RKO (cell line): ENCODE data around the gene SUOX.
"Not testable (repeated sequence)": the region's sequence is repeated elsewhere in the genome, so short reads cannot be mapped to it uniquely, and the experiment has no call there.

Source experiments
- DNase-seq: peaks from one replicate; pipeline ENCODE4 v3.0.0-alpha.2; 2016; ENCODE audit warnings: low spot score

SUOX gene

DNA sequence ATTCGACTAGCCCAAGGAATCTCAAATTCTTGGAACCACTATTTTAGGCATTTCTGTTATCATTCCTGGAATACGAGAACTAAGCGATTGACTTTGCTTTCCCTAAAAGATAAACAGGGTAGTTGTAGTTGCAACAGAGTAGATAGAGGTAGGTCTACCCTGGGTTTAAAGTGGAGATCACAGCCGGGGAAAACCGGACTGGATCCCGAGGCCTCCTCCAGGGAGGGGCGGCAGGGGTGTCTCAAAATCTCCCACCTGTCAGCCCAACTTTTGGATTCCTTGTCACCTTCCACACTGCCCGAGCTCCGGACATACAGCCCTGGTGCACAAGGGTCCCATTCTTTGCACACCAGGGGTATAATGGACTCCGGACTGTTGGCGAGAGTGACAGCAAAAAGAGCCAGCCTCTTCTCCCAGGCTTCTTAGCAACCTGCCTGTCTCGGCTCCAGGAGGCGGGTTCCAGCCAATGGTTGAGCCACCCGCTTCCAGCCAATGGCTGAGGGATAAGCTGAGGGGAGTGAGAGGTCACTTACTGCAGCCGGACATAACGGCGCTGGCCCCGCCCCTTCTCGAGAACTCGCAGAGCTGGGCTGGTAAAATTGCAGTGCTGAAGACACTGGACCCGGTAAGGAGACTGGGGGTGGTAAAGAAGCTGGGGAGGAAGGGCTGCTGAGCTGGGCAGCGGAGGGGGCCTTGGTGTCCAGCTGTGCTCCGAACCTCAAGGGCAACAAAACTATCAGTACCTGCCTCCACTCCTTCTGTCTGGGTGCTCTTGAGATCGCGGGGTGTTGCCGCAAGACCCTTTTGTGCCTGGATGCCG lies at the start of gene SUOX:
TSS of gene SUOX (plus strand) at position 562 of the 820 bp plus-strand sequence. CDS start 4,946 bp downstream, outside the sequence.
- peak; percentile 98 for DNase-seq

DNA sequence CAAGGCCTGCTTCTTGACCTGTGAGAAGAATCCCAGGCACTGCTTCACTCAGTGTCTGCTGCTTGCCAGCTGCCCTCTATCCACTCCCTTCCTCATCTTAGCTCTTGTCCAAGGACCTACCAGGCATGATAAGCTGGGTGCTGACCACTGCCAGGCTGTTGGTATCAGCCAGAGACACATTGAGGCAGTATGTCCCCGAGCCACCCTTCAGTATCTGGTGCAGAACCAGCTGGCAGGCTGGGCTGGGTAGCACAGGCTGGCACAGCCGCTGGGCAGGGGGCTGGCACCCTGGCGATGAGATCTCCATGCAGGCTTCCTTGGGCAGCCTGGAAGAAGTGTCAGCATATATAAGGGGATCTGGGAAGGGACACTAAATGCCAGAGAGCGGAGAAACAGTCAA lies 41.7 kb upstream of the SUOX start:
- DNase-seq, result no peak

DNA sequence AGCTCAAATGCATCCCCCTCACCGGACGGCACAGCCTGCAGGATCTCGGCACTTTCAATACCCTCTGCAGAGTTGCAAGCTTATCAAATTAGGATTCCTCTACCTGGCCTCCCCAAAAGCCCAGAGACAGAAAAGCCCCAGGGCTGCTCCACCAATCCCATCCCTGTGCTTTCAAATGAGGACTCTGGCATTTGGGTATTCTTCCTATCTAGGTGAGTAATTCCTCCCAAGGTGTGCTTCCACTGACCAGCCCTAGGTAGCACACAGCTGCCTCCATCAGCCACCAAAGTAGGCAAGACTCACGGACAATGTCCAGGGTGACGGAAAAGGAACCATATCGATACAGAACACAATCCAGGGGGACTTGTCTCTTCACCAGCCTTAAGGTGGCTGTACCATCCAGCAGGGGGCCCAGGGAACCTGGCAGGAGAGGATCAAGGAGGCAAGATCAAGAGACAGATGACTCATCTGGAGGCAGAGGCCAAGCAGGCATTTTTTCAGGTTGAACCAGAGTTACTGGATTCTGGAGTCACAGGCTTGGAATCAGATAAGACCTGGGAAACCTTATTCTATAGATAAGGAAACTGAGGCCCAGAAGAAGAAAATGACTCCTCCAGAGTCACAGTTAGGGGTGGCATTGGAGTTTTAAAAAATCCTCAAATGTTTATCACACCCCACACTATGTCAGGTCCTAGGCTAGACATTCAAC lies 41.1 kb upstream of the SUOX start:
- peak; percentile 70 for DNase-seq

DNA sequence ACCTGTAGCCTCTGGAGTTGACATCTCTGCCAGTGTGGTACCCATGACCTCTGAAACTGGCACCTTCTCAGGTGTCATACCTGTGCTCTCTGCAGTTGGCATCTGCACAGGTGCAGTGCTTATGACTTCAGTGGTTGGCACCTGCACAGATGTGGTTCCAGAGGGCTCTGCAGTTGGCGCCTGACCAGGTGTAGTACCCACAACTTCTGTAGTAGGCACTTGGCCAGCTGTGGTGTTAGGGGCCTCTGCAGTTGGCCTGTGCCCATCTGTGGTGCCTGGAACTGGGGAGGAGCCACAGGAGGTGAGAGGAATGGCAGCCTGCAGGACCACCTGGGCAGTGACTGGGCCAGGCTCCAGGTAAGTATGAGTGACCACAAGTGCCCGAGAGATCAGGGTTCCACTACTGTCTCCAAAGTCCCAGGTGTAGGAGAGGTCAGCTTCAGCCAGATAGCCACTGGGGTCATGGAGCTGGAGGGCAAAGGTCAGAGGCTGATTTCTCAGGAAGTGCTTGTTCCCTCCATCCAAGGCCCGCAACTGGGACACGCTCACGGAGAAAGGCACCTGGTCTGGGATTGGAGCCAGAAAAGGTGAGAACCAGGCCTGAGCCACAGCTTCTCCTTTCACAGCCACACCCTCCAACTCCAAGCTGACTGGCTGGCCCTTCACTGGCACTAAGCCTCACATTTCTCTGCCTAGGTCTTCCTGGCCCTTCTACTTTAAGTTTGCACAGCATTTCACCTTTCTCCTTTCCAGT lies 39.8 kb upstream of the SUOX start:
- no peak for DNase-seq

DNA sequence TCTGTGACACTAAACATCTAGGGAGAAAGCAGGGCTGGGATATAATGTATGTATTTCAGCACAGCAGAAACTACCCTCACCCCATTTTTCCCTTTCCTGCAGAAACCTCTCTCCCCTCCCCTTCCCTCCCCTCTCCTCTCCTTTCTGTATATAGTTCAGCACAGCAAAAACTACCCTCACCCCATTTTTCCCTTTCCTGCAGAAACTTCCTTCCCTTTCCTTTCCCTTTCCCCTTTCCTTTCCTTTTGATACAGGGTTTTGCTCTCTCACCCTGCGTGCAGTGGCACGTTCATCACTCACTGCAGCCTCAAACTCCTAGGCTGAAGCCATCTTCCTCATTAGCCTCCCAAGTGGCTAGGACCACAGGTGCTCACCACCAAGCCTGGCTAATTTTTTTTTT lies 33.3 kb upstream of the SUOX start:
- DNase-seq, result no peak

DNA sequence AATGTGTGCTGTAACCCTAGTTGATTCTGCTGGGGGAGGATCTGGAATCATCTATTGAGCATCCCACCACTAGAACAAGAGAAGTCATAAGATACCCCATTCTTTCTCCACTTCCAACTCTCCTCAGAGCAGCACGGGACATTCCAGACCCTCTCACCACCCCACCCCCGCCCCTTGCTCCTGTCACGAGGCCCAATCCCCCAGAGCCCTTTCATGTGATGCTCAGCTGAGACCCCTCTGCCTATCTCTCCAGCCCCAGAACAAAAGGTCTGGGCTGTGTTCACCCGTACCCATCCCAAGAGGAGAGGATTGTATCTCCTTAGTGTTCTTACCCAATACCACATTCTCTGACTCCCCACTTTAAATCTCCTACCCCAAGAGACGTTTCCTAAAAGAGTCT lies 31.8 kb upstream of the SUOX start:
- DNase-seq, result no peak

DNA sequence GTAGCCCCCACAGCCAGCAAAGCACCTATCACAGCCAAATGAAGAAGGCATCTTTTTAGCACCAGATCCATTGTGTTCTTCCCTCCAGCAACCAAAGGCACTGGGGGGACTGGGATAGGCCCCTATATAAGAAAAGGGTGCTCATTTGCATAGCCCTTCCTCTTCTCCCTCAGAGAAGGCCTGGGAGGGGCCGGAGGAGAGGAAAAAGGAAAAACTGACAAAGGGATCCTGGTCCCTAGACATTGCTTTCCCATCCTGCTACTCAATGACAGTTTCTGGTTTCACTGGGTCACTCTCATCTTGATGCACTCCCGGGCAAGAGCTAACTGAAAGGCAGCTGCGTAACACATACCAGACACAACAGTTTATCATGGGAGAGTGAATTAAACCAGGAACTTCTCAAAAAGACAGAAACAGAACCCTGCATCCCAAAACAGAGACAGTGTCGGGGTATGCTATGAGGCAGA lies 31.1 kb upstream of the SUOX start, which contains the start of gene PMEL:
TSS of gene PMEL (minus strand) at position 102 of the 467 bp plus-strand sequence. CDS start at position 71, 31 bp downstream.
- DNase-seq, result no peak

DNA sequence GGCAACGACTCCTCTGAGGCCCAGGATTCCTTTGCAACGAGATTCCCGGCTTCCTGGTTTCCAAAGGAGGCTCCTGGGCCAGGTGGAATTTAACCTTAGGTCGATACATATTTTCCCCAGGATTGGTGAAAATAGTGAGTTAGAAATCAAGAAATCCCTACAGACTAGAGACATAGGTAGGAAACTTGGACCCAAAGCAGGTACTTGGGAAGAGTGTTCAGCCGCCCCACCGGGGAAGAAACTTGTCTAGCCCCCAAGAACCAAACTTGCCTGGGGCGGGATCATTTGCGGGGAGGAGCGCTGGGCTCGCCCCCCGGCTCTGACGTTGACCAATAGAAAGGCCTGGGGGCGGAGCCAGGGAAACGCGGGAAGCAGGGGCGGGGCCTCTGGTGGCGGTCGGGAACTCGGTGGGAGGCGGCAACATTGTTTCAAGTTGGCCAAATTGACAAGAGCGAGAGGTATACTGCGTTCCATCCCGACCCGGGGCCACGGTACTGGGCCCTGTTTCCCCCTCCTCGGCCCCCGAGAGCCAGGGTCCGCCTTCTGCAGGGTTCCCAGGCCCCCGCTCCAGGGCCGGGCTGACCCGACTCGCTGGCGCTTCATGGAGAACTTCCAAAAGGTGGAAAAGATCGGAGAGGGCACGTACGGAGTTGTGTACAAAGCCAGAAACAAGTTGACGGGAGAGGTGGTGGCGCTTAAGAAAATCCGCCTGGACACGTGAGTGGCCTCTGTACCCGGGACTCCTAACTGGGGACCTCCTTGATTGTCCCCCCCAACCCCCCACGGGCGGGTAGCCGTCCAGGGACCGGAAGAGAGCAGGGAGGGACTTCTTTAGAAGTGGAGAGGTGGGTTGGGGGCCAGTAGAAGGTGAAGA lies 30.4 kb upstream of the SUOX start, which contains the start of gene CDK2:
TSS of gene CDK2 (plus strand) at position 423 of the 874 bp plus-strand sequence. CDS start at position 602, 179 bp downstream.
- peak; percentile 86 for DNase-seq

DNA sequence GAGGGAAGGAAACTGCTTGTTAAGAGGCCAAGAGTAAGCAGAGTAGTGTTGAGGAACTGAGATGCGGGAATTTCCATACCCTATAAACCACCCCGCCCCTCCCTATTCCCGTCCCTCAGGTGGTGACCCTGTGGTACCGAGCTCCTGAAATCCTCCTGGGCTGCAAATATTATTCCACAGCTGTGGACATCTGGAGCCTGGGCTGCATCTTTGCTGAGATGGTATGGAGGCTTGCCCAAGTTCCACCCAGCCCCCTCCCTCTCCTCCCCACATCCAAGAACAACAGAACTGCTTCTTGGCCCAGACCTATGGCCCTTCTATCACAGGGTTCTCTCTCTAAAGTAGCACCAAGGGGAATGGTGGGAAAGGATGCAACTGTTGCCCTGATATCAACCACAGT lies 27.7 kb upstream of the SUOX start:
- no peak for DNase-seq

DNA sequence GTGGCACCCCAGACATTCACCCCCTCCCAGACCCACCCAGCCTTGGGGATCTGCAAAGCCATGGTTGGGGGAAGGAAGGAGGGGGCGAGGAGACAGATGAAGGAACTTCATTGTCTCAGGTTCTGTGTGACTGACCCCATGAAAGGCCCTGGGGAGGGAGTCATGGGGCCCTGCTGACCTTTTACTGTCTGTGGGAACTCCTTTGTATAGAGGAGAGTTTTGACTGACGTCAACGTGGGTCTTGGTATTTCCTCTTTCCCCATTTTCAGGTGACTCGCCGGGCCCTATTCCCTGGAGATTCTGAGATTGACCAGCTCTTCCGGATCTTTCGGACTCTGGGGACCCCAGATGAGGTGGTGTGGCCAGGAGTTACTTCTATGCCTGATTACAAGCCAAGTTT lies 26.3 kb upstream of the SUOX start:
- no peak for DNase-seq

DNA sequence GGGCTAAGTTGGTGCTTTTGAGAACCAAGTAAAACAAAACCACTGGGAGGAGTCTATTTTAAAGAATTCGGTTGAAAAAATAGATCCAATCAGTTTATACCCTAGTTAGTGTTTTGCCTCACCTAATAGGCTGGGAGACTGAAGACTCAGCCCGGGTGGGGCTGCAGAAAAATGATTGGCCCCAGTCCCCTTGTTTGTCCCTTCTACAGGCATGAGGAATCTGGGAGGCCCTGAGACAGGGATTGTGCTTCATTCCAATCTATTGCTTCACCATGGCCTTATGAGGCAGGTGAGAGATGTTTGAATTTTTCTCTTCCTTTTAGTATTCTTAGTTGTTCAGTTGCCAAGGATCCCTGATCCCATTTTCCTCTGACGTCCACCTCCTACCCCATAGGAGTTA lies 25.0 kb upstream of the SUOX start:
- DNase-seq, result peak; percentile 57

DNA sequence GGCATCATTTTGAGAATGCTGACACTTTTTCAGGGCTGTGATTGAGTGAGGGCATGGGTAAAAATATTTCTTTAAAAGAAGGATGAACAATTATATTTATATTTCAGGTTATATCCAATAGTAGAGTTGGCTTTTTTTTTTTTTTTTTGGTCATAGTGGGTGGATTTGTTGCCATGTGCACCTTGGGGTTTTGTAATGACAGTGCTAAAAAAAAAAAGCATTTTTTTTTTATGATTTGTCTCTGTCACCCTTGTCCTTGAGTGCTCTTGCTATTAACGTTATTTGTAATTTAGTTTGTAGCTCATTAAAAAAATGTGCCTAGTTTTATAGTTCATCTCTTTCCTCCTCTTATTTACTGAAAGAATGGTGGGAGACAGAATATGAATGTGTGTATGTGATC lies 24.6 kb upstream of the SUOX start:
- DNase-seq, result no peak

DNA sequence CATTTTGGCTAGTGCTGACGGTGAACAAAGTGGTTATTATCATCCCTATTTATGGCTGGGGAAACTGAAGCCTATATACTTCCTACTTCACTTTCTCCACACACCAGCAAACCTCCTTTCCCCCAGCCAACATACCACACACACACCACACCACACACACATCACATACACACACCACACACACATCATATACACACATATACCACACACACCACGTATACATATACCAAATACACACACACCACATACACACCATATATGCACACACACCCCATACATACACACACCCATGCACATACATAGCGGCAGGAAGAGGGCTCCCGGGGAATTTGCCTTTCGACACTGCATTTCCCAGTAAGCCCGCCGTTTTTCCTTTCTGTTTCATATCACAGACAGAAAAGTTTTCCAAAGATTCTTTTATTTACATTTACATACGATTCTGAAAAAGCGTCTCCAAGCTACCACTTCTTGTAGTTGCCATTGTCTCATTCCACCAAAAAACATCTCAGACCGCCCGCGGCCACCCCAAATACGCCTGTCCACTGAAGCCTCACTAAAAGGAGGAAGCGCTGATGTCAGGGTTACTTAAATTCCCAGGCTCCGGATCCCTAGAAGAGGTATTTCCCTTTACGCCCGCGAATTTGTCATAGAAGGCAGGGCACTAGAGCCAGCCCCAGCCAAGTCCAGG lies 24.0 kb upstream of the SUOX start:
- peak; percentile 55 for DNase-seq

DNA sequence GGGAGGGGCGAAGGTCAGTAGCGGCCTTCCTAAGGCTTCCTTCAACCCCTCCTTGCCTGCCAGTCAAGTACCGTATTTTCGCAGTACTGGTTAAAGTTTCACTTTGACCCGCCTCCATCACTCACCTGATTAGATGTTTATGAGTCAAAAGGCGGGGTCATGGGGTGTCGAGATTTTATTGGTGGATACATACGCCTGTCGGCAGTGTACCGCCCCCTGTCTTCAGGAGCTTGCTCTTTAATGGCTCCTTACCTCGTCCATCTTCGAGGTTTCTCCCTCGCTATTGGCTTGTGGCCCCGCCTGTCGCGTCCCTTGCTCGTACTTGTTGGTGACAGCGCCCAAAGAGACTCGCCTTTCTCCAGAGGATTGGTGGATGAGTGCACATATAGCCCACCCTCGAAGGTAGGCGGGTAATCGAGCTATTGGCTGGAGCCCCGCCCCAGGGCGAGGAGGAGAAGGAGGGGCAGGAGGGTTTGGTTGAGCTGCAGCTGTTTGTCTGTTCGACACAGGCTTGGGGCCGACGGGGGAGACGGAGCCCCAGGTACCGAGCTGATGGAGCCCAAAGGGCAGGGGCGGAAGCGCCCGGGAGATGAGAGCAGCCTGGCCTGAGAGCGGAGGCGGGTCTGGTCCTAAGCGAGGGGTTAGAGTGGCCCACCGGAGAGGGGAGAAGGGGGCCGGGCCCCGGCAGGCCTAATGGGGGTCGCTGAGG lies 23.3 kb upstream of the SUOX start, which contains the start of gene RAB5B:
TSS of gene RAB5B (plus strand) at position 480 of the 709 bp plus-strand sequence. CDS start 12,883 bp downstream, outside the sequence.
- peak; percentile 100 for DNase-seq

DNA sequence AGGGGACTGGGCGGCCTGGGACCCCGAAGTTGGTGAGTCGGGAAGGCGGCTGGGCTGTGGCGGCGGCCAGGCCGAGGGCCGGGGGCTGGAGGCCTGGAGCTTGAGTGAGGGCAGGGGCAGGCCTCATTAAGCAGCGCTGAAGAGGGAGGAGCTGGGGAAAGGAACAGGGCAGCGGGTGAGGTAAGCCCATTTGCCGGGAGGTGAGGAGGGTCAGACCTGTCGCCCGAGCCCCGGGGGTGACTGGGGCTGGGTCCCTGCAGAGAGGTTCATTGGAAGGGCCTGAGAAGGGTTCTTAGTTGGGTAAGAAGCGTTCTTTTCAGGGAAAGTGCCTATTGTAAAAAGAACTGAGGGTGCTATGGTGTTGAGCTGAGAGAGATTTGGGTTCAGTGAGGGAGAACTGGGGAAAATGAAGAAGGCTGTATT lies 22.8 kb upstream of the SUOX start:
- peak; percentile 61 for DNase-seq

DNA sequence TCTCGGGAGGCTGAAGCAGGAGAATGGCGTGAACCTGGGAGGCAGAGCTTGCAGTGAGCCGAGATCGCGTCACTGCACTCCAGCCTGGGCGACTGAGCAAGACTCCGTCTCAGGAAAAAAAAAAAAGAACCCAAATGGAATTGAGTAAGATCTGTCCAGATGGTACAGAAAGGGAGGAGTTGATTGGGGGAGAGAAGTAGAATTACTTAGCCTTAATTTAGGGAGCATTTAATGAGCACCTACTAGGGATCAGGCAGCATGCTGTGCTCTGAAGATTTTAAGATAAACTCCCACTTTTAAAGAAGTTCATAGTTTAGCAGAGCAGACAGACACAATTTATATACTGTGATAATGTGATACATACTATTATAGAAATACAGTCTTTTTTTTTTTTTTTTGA lies 18.7 kb upstream of the SUOX start:
- no peak for DNase-seq

DNA sequence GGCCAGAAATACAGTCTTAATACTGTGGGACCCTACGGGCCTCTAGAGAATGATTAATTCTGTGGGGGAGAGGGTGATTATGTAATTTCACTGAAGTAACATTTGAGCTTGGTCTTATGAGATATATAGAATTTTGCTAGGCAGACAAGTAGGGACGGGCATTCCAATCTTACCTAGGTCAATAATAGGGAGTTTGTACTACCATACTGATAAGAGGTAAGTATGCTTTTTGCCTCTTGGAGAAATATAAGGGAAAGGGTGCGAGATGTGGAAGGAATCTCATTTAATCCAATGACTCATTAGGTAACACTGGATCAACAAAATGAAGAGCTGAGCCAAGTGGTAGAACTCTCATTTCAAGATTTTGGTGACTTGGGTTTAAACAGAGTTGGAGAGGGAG lies 18.0 kb upstream of the SUOX start:
- DNase-seq, result no peak

DNA sequence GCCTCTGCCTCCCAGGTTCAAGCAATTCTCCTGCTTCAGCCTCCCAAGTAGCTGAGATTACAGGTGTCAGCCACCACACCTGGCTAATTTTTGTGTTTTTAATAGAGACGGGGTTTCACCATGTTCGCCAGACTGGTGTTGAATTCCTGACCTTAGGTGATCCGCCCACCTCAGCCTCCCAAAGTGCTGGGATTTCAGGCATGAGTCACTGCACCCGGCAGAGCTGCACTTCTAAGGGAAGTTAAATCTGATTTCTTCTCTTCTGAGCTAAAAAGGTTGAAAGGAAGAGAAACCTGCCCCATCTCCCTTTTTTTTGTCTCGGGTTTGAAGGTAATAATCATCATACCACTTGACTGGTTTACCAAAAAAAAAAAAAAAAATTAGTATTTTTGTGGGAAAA lies 15.2 kb upstream of the SUOX start:
- DNase-seq, result not testable (repeated sequence)

DNA sequence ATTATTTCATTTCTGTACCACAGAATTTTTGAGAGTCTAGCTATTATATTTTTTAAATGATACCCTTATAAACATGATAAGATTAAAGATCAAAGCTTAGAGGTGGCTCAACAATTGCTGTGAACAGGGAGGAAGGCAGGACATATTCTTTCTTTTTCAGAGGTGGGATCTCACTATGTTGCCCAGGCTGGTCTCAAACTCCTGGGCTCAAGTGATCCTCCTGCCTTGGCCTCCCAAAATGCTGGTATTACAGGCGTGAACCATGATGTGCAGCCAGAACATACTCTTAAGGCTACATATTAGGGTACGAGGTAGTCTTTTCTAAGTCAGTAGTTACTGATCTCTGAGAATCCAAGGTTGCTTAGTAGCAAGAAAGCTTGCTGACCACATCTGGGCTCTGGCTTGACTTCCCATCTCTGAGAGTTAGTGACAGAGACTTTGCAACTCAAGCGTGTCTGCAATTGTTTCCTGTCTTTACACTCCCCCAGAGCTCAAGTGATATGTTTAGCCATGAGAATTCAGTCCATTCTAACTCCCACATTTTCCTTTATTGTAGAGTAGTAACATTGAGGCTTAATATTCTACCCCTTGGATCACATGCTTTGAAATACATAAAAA lies 14.6 kb upstream of the SUOX start:
- DNase-seq, result no peak
